Fibroblast of villous mesenchyme (primary cell): ENCODE results near the gene EARS2. TPM values are rescaled to one million over a fixed set of nuclear protein-coding genes. Genes with fewer than 3 reads are reported as not detected.
"Not testable (repeated sequence)": the region's sequence is repeated elsewhere in the genome, so short reads cannot be mapped to it uniquely, and the experiment has no call there.

Experiments used
- DNase-seq: peaks from one replicate; pipeline ENCODE4 v3.0.0-alpha.2; 2010; ENCODE audit warnings: low read depth
- H3K4me3 ChIP-seq: 2 replicates; pipeline ENCODE4 v1.5.1; 2011; ENCODE audit warnings: low read depth, mild to moderate bottlenecking, low read length
- total RNA-seq: library from RNA; depleted of rRNA; stranded (reverse); fragments of >200 nt; gene quantifications from 2 replicates; pipeline ENCODE4 v1.2.3, GENCODE V29; 2012
- TF ChIP-seq, protein P1 (sequence below): IDR thresholded peaks from 2 replicates; pipeline ENCODE4 v1.5.1; 2012; ENCODE audit warnings: low read depth, mild to moderate bottlenecking, low read length; ENCODE audit not compliant: insufficient read depth

Gene EARS2
- total RNA-seq, 1 donor = 36.3 TPM

DNA sequence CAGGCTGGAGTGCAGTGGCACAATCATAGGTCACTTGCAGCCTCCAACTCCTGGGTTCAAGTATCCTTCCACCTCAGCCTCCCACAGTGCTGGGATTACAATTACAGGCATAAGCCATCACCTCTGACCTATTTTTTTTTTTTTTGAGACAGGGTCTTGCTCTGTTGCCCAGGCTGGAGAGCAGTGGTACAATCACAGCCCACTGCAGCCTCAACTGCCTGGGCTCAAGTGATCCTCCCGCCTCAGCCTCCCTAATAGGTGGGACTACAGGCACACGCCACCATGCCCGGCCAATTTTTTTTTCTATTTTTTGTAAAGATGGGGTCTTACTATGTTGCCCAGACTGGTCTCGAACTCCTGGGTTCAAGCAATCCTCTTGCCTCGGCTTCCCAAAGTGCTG, 41.3 kb downstream of the EARS2 start:
- TF ChIP-seq, protein P1, sequence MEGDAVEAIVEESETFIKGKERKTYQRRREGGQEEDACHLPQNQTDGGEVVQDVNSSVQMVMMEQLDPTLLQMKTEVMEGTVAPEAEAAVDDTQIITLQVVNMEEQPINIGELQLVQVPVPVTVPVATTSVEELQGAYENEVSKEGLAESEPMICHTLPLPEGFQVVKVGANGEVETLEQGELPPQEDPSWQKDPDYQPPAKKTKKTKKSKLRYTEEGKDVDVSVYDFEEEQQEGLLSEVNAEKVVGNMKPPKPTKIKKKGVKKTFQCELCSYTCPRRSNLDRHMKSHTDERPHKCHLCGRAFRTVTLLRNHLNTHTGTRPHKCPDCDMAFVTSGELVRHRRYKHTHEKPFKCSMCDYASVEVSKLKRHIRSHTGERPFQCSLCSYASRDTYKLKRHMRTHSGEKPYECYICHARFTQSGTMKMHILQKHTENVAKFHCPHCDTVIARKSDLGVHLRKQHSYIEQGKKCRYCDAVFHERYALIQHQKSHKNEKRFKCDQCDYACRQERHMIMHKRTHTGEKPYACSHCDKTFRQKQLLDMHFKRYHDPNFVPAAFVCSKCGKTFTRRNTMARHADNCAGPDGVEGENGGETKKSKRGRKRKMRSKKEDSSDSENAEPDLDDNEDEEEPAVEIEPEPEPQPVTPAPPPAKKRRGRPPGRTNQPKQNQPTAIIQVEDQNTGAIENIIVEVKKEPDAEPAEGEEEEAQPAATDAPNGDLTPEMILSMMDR = no peak
- DNase-seq = no peak
- no peak overlapping the region for H3K4me3 ChIP-seq

DNA sequence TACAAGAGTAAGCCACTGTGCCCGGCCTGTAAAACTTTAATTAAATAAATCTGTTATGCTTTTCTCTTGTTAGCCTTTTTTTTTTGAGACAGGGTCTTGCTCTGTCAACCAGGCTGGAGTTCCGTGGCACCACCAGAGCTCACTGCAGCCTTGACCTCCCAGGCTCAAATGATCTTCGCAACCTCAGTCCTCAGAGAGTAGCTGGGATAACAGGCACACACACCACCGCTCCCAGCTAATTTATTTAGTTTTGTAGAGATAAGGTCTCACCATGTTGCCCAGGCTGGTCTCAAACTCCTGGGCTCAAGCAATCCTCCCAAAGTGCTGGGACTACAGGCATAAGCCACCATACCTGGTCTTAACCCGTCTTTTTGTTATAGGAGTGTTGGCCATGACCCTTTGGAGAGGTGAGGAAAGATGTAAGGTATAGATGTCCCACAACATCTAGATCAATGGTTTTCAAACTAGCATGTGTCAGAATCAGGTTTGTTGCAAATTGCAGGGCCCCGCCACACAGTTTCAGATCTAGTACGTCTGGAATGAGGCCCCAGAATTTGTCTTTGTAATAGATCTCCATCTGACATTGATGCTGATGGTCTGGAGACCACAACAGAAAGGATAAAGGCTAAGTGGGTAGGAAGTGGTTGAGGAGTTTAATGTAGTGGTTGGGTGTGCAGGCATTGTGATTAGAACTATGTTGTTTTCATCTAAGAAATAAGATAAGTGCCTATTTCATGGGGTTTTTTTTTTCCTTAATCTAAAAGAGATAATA, 42.6 kb downstream of the EARS2 start:
- no peak for DNase-seq
- no peak overlapping the region for H3K4me3 ChIP-seq

DNA sequence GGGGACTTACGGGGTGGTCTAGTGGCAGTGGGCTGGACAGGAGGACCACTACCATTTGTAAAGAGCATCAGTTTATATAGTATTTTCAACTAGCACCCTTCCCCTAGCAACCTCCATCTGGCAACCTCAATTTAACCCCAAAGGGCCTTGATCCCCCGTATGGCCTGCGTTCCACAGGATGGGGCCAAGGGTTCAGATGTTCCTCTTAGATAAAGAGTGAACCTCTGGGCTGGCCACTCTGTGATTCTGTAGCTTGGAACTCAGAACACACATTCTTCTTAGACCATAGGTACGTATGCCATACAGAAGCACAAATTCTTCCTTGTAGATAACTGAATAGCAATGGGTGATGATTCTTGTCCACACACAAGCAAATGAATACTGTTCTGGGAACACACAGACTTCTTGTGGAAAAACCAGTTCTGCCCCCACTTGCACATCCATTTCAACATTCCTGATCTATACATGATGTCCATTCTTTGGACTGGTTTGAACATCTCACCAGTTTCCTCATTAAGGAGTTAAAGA, 44.9 kb downstream of the EARS2 start:
- no peak overlapping the region for H3K4me3 ChIP-seq
- TF ChIP-seq, protein P1 = no peak
- no peak for DNase-seq

More for the DNA sequence above, 42.6 kb downstream of the EARS2 start:
- TF ChIP-seq, protein P1 = no peak

DNA sequence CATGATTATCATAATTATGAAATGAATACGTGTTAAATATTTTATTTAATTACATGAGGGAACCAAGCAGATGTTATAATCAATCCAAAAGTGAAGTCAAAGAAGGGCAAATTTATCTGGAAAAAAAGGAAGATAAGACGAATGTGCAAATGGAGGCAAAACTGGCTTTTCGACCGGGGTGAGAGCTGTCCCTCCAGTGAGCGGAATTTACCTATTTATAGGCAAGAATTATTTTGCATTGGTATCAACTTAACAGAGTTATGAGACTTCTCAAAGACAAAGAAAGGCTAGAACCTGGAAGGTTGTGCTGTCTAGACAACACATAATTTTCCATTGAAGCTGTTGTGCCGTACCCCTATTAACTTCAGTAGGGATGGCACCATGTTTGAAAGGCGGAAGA, 45.4 kb downstream of the EARS2 start:
- H3K4me3 ChIP-seq = no peak overlapping the region
- TF ChIP-seq, protein P1 = no peak
- no peak for DNase-seq

DNA sequence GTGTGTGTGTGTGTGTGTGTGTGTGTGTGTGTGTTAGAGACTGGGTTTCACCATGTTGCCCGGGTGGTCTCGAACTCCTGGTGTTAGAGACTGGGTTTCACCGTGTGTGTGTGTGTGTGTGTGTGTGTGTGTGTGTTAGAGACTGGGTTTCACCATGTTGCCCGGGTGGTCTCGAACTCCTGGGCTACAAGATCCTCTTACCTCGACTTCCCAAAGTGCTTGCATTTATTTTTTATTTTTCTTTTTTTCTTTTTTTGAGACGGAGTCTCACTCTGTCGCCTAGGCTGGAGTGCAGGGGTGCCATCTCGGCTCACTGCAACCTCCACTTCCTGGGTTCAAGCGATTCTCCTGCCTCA, 46.3 kb downstream of the EARS2 start:
- not testable (repeated sequence) for DNase-seq
- peak overlapping the region; percentile 61 for H3K4me3 ChIP-seq

DNA sequence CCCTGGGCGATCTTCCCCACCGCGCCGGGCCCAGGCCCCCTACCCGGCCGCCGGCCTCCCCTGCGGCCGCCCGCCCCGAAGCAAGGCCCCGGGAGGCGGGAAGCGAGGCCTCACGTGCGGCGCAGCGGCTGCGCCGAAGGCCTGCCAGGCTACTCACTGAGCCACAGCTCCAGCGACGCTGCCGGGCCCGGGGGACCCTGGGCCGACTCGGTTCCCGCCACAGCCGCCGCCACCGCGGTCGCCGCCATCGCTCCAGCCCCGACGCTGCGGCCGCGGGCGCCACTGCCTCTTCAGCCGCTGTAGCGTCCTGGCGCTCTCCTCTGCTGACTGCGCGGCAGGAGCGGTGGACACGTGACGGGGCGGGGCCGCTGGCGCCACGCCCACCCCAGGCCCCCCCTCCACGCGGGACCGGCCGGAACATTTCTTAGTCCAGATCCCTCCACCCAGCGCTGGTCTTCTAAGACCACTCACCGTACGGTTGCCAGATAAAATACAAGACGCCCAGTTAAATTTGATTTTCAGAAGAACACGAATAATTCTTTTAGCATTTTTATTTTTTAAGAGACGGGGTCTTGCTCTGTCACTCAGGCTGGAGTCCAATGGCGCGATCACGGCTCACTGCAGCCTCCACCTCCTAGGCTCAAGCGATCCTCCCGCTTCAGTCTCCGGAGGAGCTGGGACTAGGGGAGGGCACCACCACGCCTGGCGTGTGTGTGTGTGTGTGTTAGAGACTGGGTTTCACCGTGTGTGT, 46.8 kb downstream of the EARS2 start, which contains the start of gene GGA2:
Gene GGA2 (minus strand): TSS at position 331 of the 751 bp plus-strand sequence. CDS start 83 bp downstream, at position 248.
- peak within 1 kb of the TSS; percentile 61 for H3K4me3 ChIP-seq
- TF ChIP-seq, protein P1 = no peak
- DNase-seq = peak; percentile 79

DNA sequence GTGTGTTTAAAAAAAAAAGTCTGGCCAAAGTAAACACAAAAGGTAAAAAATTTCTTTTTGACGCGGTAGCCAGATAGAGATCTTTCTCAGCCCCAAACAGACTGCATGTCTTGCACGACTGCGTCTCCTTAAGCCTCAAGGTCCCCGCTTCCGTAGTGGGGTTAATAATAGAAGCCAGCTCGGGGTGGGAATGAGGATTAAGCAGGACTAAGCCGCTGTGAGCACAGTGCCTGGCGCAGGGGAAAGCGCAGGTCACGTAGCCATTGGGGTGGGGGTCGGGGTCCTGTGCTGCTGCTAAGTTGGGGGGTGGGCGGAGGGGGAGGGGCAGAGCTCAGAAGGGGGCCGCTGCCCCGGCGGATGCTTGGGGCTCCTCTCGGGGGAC, 47.4 kb downstream of the EARS2 start:
- TF ChIP-seq, protein P1 = no peak
- H3K4me3 ChIP-seq = peak overlapping the region; percentile 61
- peak; percentile 76 for DNase-seq
